Spinal cord (tissue), 10 donors: ENCODE data around the gene IRX1. TPM values are rescaled to one million over a fixed set of nuclear protein-coding genes. Genes with fewer than 3 reads are reported as not detected.

ENCODE experiments used
- DNase-seq, 6 donors: peaks; one replicate each; pipeline versions ENCODE4 v3.0.0 to v3.0.0-alpha.2; 2013 to 2015; ENCODE audit warnings: low spot score in 6 of 6, low read depth in 4 of 6
- H3K27ac ChIP-seq: one replicate; pipeline ENCODE4 v1.5.1; 2013; ENCODE audit warnings: low read depth, low read length, control low read depth
- H3K27me3 ChIP-seq: one replicate; pipeline ENCODE4 v1.6.1; 2013; ENCODE audit warnings: low read length; ENCODE audit not compliant: control insufficient read depth, insufficient read depth
- H3K36me3 ChIP-seq: one replicate; pipeline ENCODE4 v1.6.1; 2013; ENCODE audit warnings: low read length; ENCODE audit not compliant: control insufficient read depth, insufficient read depth
- H3K4me1 ChIP-seq: one replicate; pipeline ENCODE4 v1.6.1; 2013; ENCODE audit warnings: low read length; ENCODE audit not compliant: control insufficient read depth, insufficient read depth
- H3K4me3 ChIP-seq: one replicate; pipeline ENCODE4 v1.5.1; 2013; ENCODE audit warnings: low read depth, low read length, control low read depth
- H3K9me3 ChIP-seq: one replicate; pipeline ENCODE4 v1.6.1; 2013; ENCODE audit warnings: low read length; ENCODE audit not compliant: control insufficient read depth, insufficient read depth
- WGBS: methylation state at CpG from one replicate; pipeline ENCODE4 v1.1.5; 2013; ENCODE audit warnings: missing lambda C conversion rate; ENCODE audit not compliant: insufficient coverage; 5-methylcytosine and 5-hydroxymethylcytosine counted together
- polyA plus RNA-seq, 2 donors: library from polyadenylated mRNA; unstranded; fragments of 120-200 nt; gene quantifications; one replicate each; pipeline ENCODE4 v1.2.1, GENCODE V29; 2013; ENCODE audit not compliant: insufficient read length in 2 of 2
- total RNA-seq, 2 donors: library from RNA; depleted of rRNA in 1 of 2; stranded (reverse); fragments of 120-200 nt in 1 of 2; fragments of >200 nt in 1 of 2; gene quantifications; one replicate each; pipeline versions ENCODE4 v1.2.3 to v1.2.4, GENCODE V29; 2013 to 2014
- donor health status: healthy.

Gene IRX1
- total and polyA plus RNA-seq, 4 donors: 6.0 to 33.5 (median 20.4) TPM

DNA sequence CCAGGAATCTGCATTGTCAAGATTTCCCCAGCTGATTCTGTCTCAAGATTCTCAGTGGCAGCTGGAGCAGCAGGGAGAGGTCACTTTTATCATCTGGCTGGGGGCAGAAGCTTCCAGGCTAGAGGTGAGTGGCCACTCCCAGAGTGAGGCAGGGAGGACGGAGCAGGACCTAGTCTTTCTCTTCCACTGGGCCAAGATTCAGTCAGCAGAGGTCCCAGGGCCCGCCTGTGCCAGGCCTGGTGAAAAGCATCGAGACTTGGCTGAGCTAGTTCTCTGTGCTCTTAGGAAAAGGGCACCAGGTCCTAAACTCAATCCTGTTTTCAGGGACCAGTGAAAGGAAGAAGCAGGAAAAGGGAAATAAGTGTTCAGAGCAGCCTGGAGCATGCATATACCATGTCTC is 46.6 kb downstream of the IRX1 start:
- Histone ChIP-seq H3K27me3 (no peaks in the 10 kb centered on the region), H3K4me3 (no peak overlapping the region), H3K9me3 (no peaks in the 10 kb centered on the region), H3K4me1 (no peaks in the 10 kb centered on the region), H3K27ac (no peak overlapping the region), H3K36me3 (no peaks in the 10 kb centered on the region)
- WGBS: 98% methylated on average over 3 of the region's 3 CpGs
- no peak for DNase-seq

DNA sequence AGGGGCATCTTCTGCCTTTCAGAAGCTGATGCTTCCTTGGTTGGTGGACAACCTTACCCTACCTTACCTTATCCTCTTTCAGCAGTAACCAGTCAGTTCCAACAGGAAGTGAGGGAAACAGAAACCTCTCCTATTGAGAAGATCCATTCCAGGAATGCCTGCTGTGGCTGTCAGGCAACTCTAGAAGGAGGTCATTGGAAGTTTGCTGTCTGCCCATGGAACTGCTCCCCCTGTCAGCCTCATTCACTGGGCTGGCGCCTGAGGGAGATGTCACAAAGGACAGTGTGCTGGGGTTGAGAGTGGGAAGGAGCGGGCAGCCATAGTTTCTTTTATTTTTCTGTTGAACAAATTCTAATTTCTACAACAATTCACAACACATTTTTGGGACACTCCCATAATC is 54.7 kb downstream of the IRX1 start:
- no peak for DNase-seq
- no peaks in the 10 kb centered on the region for H3K9me3 ChIP-seq
- no peaks in the 10 kb centered on the region for H3K27me3 ChIP-seq
- H3K36me3 ChIP-seq: no peaks in the 10 kb centered on the region
- H3K4me3 ChIP-seq: no peak overlapping the region
- no CpG with 5 or more reads among the region's 2 CpGs for WGBS
- H3K27ac ChIP-seq: no peak overlapping the region
- no peaks in the 10 kb centered on the region for H3K4me1 ChIP-seq

DNA sequence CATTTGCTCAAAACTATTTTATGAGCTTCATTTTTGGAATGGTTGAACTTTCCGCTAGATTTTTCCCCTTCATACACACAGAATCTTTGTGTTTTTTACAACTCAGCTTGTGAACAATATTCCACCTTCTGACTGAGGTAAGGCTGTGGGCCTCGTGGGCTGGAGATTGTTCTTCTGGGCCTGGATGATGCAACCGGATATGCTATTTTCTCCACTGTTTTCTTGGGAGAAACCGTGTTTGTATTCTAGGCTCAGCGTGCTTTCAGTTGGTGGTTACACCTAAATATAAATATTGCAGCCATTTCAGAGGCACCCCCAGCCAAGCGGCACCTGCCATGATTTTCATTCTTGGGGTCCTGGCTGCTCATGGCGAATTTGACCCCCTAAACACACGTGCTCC is 55.2 kb downstream of the IRX1 start:
- no peak for DNase-seq
- Histone ChIP-seq H3K4me1 (no peaks in the 10 kb centered on the region), H3K4me3 (no peak overlapping the region), H3K9me3 (no peaks in the 10 kb centered on the region), H3K27me3 (no peaks in the 10 kb centered on the region), H3K27ac (no peak overlapping the region), H3K36me3 (no peaks in the 10 kb centered on the region)
- WGBS: 94% methylated on average over 6 of the region's 8 CpGs
